ENCODE measurements around the gene TUFM. TPM values are rescaled to one million over a fixed set of nuclear protein-coding genes. Genes with fewer than 3 reads are reported as not detected.
A peak's percentile ranks its signal among the peaks of the same experiment; 100 is the strongest.

TUFM gene
- total and polyA plus RNA-seq, 2 of the 8 experiments (the other 6 are each of a cell fraction or from before 2014, with no cell fraction given): 216 to 249 TPM

- TF ChIP-seq, protein P1, sequence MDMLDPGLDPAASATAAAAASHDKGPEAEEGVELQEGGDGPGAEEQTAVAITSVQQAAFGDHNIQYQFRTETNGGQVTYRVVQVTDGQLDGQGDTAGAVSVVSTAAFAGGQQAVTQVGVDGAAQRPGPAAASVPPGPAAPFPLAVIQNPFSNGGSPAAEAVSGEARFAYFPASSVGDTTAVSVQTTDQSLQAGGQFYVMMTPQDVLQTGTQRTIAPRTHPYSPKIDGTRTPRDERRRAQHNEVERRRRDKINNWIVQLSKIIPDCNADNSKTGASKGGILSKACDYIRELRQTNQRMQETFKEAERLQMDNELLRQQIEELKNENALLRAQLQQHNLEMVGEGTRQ (IDR thresholded peaks at IDR 0.05; ENCODE audit: low read length): no peak
- peak; percentile 54 for TF ChIP-seq ASH2L (IDR thresholded peaks at IDR 0.05; ENCODE audit: low read length)
- peak; percentile 68 for TF ChIP-seq POLR2AphosphoS5 (IDR thresholded peaks at IDR 0.05; ENCODE audit: low read depth, low read length)
- TF ChIP-seq JUN (IDR thresholded peaks at IDR 0.05; ENCODE audit: low read depth, low read length): no peak
- peak; percentile 85 for TF ChIP-seq CHD2 (IDR thresholded peaks at IDR 0.05; ENCODE audit: low read length)
- TF ChIP-seq SIRT6 (IDR thresholded peaks at IDR 0.05; ENCODE audit: low read length): no peak
- TF ChIP-seq MAFK (IDR thresholded peaks at IDR 0.05; ENCODE audit: low read depth, low read length): no peak
- peak; percentile 61 for TF ChIP-seq JUND (IDR thresholded peaks at IDR 0.05; ENCODE audit: low read length)
- TF ChIP-seq NRF1 (IDR thresholded peaks at IDR 0.05; ENCODE audit: low read depth, low read length): peak; percentile 66
- TF ChIP-seq KDM5A (IDR thresholded peaks at IDR 0.05; ENCODE audit: low read length): no peak
- no peak for TF ChIP-seq CBX5 (IDR thresholded peaks at IDR 0.05; ENCODE audit: low read depth, low read length)
- peak; percentile 65 for TF ChIP-seq TBP (IDR thresholded peaks at IDR 0.05; ENCODE audit: low read depth, low read length)
- TF ChIP-seq, protein P2, sequence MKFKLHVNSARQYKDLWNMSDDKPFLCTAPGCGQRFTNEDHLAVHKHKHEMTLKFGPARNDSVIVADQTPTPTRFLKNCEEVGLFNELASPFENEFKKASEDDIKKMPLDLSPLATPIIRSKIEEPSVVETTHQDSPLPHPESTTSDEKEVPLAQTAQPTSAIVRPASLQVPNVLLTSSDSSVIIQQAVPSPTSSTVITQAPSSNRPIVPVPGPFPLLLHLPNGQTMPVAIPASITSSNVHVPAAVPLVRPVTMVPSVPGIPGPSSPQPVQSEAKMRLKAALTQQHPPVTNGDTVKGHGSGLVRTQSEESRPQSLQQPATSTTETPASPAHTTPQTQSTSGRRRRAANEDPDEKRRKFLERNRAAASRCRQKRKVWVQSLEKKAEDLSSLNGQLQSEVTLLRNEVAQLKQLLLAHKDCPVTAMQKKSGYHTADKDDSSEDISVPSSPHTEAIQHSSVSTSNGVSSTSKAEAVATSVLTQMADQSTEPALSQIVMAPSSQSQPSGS (IDR thresholded peaks at IDR 0.05; ENCODE audit: low read length): no peak
- TF ChIP-seq BRCA1 (IDR thresholded peaks at IDR 0.05; ENCODE audit: low read depth, low read length): 0 out of 2 replicates have a peak, but pooled peaks have one; percentile 45
- TF ChIP-seq RAD21 (IDR thresholded peaks at IDR 0.05 in 1 of 2, conservative IDR thresholded peaks at IDR 0.05 in 1 of 2; ENCODE audit: low read depth in 2 of 2, low read length in 2 of 2): no peak
- TF ChIP-seq, protein P3, sequence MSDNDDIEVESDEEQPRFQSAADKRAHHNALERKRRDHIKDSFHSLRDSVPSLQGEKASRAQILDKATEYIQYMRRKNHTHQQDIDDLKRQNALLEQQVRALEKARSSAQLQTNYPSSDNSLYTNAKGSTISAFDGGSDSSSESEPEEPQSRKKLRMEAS (IDR thresholded peaks at IDR 0.05): peak; percentile 8
- no peak for TF ChIP-seq TEAD4 (IDR thresholded peaks at IDR 0.05; ENCODE audit: low read depth, low read length)
- TF ChIP-seq CTBP2 (IDR thresholded peaks at IDR 0.05; ENCODE audit: borderline replicate concordance, insufficient read depth, insufficient read length, low read length): no peak
- no peak for TF ChIP-seq POU5F1 (IDR thresholded peaks at IDR 0.05; ENCODE audit: low read depth, low read length)
- no peak for TF ChIP-seq RNF2 (IDR thresholded peaks at IDR 0.05; ENCODE audit: borderline replicate concordance, low read depth, low read length, missing control alignments, poor library complexity, severe bottlenecking)
These were observed 22.1 kb downstream of the TUFM start (continued) for GRCh38 chr16:28823873-28824716.

Measured in H1 (cell line).